ENCODE results near the gene ATG2A.

The ATG2A gene

GRCh38 chr11:64863391-64864060 is 53.5 kb downstream of the ATG2A start:
- H3K4me2 ChIP-seq (ENCODE audit: low read depth, low read length): no peak overlapping the region
- no peaks in the 10 kb centered on the region for H3K9me3 ChIP-seq (replicated peaks; ENCODE audit: insufficient read depth, low read length)
- TF ChIP-seq EZH2phosphoT487 (IDR thresholded peaks at IDR 0.05; ENCODE audit: low read length) (no peak), EZH2 (optimal IDR thresholded peaks at IDR 0.05; ENCODE audit: low read depth, low read length) (no peak), CTCF (IDR thresholded peaks at IDR 0.05; ENCODE audit: low read length) (no peak)
- H3K9me2 ChIP-seq (replicated peaks; ENCODE audit: insufficient read depth, low read length): no peaks in the 10 kb centered on the region
- no peaks in the 10 kb centered on the region for H3K36me3 ChIP-seq (replicated peaks; ENCODE audit: insufficient read depth, low read length)
- H3K27ac ChIP-seq (ENCODE audit: low read length): no peak overlapping the region
- H3K79me2 ChIP-seq (ENCODE audit: low read length): peaks cover 66% of the 10 kb centered on the region
- H3K27me3 ChIP-seq (replicated peaks; ENCODE audit: insufficient read depth, low read length): no peaks in the 10 kb centered on the region
- no peaks in the 10 kb centered on the region for H4K20me1 ChIP-seq (ENCODE audit: insufficient read depth, low read length)
- H3F3A ChIP-seq (ENCODE audit: insufficient read depth, low read length): peaks cover 34% of the 10 kb centered on the region
- H3K4me3 ChIP-seq (ENCODE audit: low read length): no peak overlapping the region
- H3K4me1 ChIP-seq (ENCODE audit: low read length): peaks cover 51% of the 10 kb centered on the region
- no peak overlapping the region for H2AFZ ChIP-seq (ENCODE audit: low read length)
- H3K9ac ChIP-seq (ENCODE audit: low read length): no peak overlapping the region
- DNase-seq: no peak

DNA sequence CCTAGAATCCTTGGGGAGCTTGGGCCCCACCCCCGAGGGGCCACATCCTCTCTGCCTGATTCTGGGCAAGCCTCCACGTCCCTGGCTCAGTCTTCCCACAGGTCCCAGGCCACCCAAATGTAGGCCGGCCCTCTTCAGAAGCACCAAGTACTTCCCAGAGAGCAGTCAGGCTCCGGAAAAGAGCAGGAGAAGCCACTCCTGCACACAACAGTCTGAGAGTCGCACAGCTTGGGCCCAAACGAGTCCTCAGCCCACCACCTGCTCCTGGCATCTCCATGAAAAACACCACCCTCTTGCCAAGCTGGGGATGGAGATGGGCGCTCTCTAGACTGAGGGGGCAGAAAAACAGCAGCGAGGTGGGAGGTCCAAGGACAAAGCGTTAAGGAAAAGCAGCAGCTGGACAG is 54.0 kb downstream of the ATG2A start:
- Histone ChIP-seq H3K4me3 (ENCODE audit: low read length) (no peak overlapping the region), H2AFZ (ENCODE audit: low read length) (no peak overlapping the region), H3K36me3 (replicated peaks; ENCODE audit: insufficient read depth, low read length) (no peaks in the 10 kb centered on the region), H3F3A (ENCODE audit: insufficient read depth, low read length) (peaks cover 35% of the 10 kb centered on the region), H4K20me1 (ENCODE audit: insufficient read depth, low read length) (no peaks in the 10 kb centered on the region), H3K27me3 (replicated peaks; ENCODE audit: insufficient read depth, low read length) (no peaks in the 10 kb centered on the region), H3K9me2 (replicated peaks; ENCODE audit: insufficient read depth, low read length) (no peaks in the 10 kb centered on the region), H3K9me3 (replicated peaks; ENCODE audit: insufficient read depth, low read length) (no peaks in the 10 kb centered on the region), H3K9ac (ENCODE audit: low read length) (no peak overlapping the region), H3K27ac (ENCODE audit: low read length) (no peak overlapping the region), H3K79me2 (ENCODE audit: low read length) (peaks cover 64% of the 10 kb centered on the region), H3K4me1 (ENCODE audit: low read length) (peaks cover 54% of the 10 kb centered on the region), H3K4me2 (ENCODE audit: low read depth, low read length) (no peak overlapping the region)
- TF ChIP-seq EZH2phosphoT487 (IDR thresholded peaks at IDR 0.05; ENCODE audit: low read length) (no peak), EZH2 (optimal IDR thresholded peaks at IDR 0.05; ENCODE audit: low read depth, low read length) (no peak), CTCF (IDR thresholded peaks at IDR 0.05; ENCODE audit: low read length) (no peak)
- DNase-seq: no peak

DNA sequence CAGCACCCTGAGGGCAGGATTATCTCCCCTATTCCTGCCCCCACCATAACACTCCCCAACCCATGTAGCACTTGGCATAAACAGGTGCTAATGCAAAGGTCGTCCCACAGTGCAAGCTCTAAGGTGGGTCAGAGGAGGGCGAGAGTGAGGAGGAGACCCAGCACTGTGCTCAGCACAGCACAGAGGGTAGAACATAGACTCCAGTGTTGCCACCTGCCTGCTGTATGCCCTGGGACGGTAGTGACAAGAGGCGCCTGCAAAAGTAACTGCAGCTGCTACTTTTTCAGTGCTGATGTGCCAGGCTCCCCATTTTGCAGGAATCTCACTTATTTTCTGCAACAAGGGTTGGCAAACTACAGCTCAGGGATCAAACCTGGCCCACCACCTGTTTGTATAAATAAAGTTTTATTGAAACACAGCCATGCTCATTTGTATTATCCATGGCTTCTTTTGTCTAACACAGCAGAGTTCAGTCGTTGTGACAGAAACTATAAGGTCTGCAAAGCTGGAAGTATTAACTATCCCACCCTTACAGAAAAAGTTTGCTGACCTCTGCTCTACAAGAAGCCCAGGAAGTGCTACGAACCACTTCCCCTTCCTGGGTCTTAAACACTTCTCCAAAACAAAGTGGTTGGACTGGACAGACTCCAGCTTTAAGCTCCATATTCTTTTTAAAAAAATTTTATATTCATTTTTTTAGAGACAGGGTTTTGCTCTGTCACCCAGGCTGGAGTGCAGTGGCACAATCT is 55.6 kb downstream of the ATG2A start:
- Histone ChIP-seq H3K9me2 (replicated peaks; ENCODE audit: insufficient read depth, low read length) (no peaks in the 10 kb centered on the region), H3K27me3 (replicated peaks; ENCODE audit: insufficient read depth, low read length) (no peaks in the 10 kb centered on the region), H4K20me1 (ENCODE audit: insufficient read depth, low read length) (no peaks in the 10 kb centered on the region), H3K9me3 (replicated peaks; ENCODE audit: insufficient read depth, low read length) (no peaks in the 10 kb centered on the region), H3K79me2 (ENCODE audit: low read length) (peaks cover 57% of the 10 kb centered on the region), H2AFZ (ENCODE audit: low read length) (no peak overlapping the region), H3K4me1 (ENCODE audit: low read length) (peaks cover 48% of the 10 kb centered on the region), H3K36me3 (replicated peaks; ENCODE audit: insufficient read depth, low read length) (no peaks in the 10 kb centered on the region), H3K9ac (ENCODE audit: low read length) (no peak overlapping the region), H3K27ac (ENCODE audit: low read length) (no peak overlapping the region), H3K4me2 (ENCODE audit: low read depth, low read length) (no peak overlapping the region), H3F3A (ENCODE audit: insufficient read depth, low read length) (peaks cover 31% of the 10 kb centered on the region), H3K4me3 (ENCODE audit: low read length) (no peak overlapping the region)
- no peak for DNase-seq
- no peak for TF ChIP-seq EZH2 (optimal IDR thresholded peaks at IDR 0.05; ENCODE audit: low read depth, low read length)
- TF ChIP-seq CTCF (IDR thresholded peaks at IDR 0.05; ENCODE audit: low read length): no peak
- TF ChIP-seq EZH2phosphoT487 (IDR thresholded peaks at IDR 0.05; ENCODE audit: low read length): no peak

All from MM.1S (cell line).